OCI-LY3 (cell line): ENCODE measurements around the gene NARS2.

Experiments
- H2AFZ ChIP-seq: fragments of 200-600, 300-600 bp; shearing (Covaris generic); 2 replicates; pipeline ENCODE4 v1.6.0; 2014; ENCODE audit warnings: antibody characterized with exemption, low read depth, low read length
- H3K27ac ChIP-seq: fragments of 200-600, 300-600 bp; sonication (generic); 2 replicates; pipeline ENCODE4 v1.5.1; 2014; ENCODE audit warnings: mild to moderate bottlenecking, low read length, moderate library complexity, mixed read lengths
- H3K27me3 ChIP-seq: fragments of 200-600, 300-600 bp; sonication (generic); 2 replicates; pipeline ENCODE4 v1.6.1; 2014; ENCODE audit warnings: low read depth, low read length, mixed read lengths
- H3K36me3 ChIP-seq: fragments of 200-600, 300-600 bp; sonication (generic); replicated peaks from 2 replicates; pipeline ENCODE3; 2014; ENCODE audit warnings: low read depth, low read length, mixed read lengths
- H3K4me1 ChIP-seq: fragments of 300-600, 200-600 bp; sonication (generic); 2 replicates; pipeline ENCODE4 v1.6.1; 2014; ENCODE audit warnings: low read length, mixed read lengths
- H3K4me2 ChIP-seq: fragments of 200-600, 300-600 bp; sonication (generic); 2 replicates; pipeline ENCODE4 v1.6.1; 2014; ENCODE audit warnings: low read length, mixed read lengths
- H3K4me3 ChIP-seq: fragments of 300-600, 200-600 bp; sonication (generic); 2 replicates; pipeline ENCODE4 v1.5.1; 2014; ENCODE audit warnings: antibody characterized with exemption, mild to moderate bottlenecking, low read length, moderate library complexity
- H3K79me2 ChIP-seq: fragments of 300-600, 200-600 bp; shearing (Covaris generic); 2 replicates; pipeline ENCODE4 v1.6.1; 2014; ENCODE audit warnings: mild to moderate bottlenecking, low read length, mixed read lengths
- H3K9ac ChIP-seq: fragments of 300-600, 200-600 bp; shearing (Covaris generic); 2 replicates; pipeline ENCODE4 v1.6.0; 2014; ENCODE audit warnings: mild to moderate bottlenecking, low read length, moderate library complexity
- H3K9me3 ChIP-seq: fragments of 200-600, 300-600 bp; shearing (Covaris generic); 2 replicates; pipeline ENCODE4 v1.6.1; 2014; ENCODE audit warnings: low read length, mixed read lengths; ENCODE audit not compliant: insufficient read depth
- H4K20me1 ChIP-seq: fragments of 200-600, 300-600 bp; sonication (generic); 2 replicates; pipeline ENCODE4 v1.6.1; 2016; ENCODE audit warnings: low read length, mixed read lengths; ENCODE audit not compliant: insufficient read depth
- CTCF ChIP-seq: fragments of 200-600, 300-600 bp; sonication (generic); IDR thresholded peaks from 2 replicates; pipeline ENCODE4 v1.5.1; 2014; ENCODE audit warnings: antibody characterized with exemption, low read length, low read depth
- EZH2phosphoT487 ChIP-seq: fragments of 200-600 bp; shearing (Covaris generic); IDR thresholded peaks from 2 replicates; pipeline ENCODE4 v1.6.1; 2018; ENCODE audit warnings: antibody characterized with exemption, mixed run types, low read depth

Gene NARS2

GRCh38 chr11:78449866-78450265 lies 124.8 kb downstream of the NARS2 start:
- Histone ChIP-seq H4K20me1 (no peaks in the 10 kb centered on the region), H3K9ac (no peak overlapping the region), H3K4me3 (no peak overlapping the region), H3K4me1 (peaks cover 17% of the 10 kb centered on the region), H3K27me3 (no peaks in the 10 kb centered on the region), H3K79me2 (no peaks in the 10 kb centered on the region), H3K4me2 (no peak overlapping the region), H3K27ac (no peak overlapping the region), H3K36me3 (peaks cover 6% of the 10 kb centered on the region), H3K9me3 (no peaks in the 10 kb centered on the region), H2AFZ (no peak overlapping the region)
- TF ChIP-seq EZH2phosphoT487, result no peak
- no peak for TF ChIP-seq CTCF

- Histone ChIP-seq H3K4me3 (no peak overlapping the region), H3K9me3 (no peaks in the 10 kb centered on the region), H3K79me2 (no peaks in the 10 kb centered on the region), H3K36me3 (peaks cover 21% of the 10 kb centered on the region), H3K9ac (no peak overlapping the region), H3K27ac (no peak overlapping the region), H3K4me2 (no peak overlapping the region), H2AFZ (no peak overlapping the region), H3K27me3 (no peaks in the 10 kb centered on the region), H3K4me1 (peaks cover 17% of the 10 kb centered on the region), H4K20me1 (no peaks in the 10 kb centered on the region)
- no peak for TF ChIP-seq EZH2phosphoT487
- TF ChIP-seq CTCF, result no peak
Measured at GRCh38 chr11:78446210-78446609, 128.5 kb downstream of the NARS2 start.

GRCh38 chr11:78444726-78445125 lies 129.9 kb downstream of the NARS2 start:
- no peaks in the 10 kb centered on the region for H4K20me1 ChIP-seq
- no peak overlapping the region for H3K4me3 ChIP-seq
- H3K36me3 ChIP-seq, result peaks cover 23% of the 10 kb centered on the region
- H3K4me2 ChIP-seq, result no peak overlapping the region
- no peak overlapping the region for H2AFZ ChIP-seq
- H3K9me3 ChIP-seq, result no peaks in the 10 kb centered on the region
- TF ChIP-seq EZH2phosphoT487 (no peak), CTCF (no peak)
- H3K79me2 ChIP-seq, result no peaks in the 10 kb centered on the region
- H3K4me1 ChIP-seq, result peaks cover 20% of the 10 kb centered on the region
- H3K27me3 ChIP-seq, result no peaks in the 10 kb centered on the region
- no peak overlapping the region for H3K9ac ChIP-seq
- H3K27ac ChIP-seq, result no peak overlapping the region

- Histone ChIP-seq H3K79me2 (no peaks in the 10 kb centered on the region), H2AFZ (no peak overlapping the region), H3K9ac (no peak overlapping the region), H3K9me3 (no peaks in the 10 kb centered on the region), H3K4me2 (no peak overlapping the region), H3K4me3 (no peak overlapping the region), H4K20me1 (no peaks in the 10 kb centered on the region), H3K4me1 (peaks cover 32% of the 10 kb centered on the region), H3K27me3 (no peaks in the 10 kb centered on the region), H3K36me3 (peaks cover 27% of the 10 kb centered on the region), H3K27ac (no peak overlapping the region)
- TF ChIP-seq EZH2phosphoT487 (no peak), CTCF (no peak)
Measured at GRCh38 chr11:78441956-78442355, 132.7 kb downstream of the NARS2 start.
